Left ventricle myocardium inferior (tissue), 1 donor: Measurements from ENCODE around the gene XPO6. TPM values are rescaled to one million over a fixed set of nuclear protein-coding genes. Genes with fewer than 3 reads are reported as not detected.

ENCODE experiments used
- DNase-seq: peaks from one replicate; pipeline ENCODE4 v3.0.0-alpha.2; 2020
- H3K27ac ChIP-seq: fragments of 200-600 bp; replicated peaks from 2 replicates; pipeline ENCODE4 v1.8.0; 2021
- H3K27me3 ChIP-seq: fragments of 200-600 bp; 2 replicates; pipeline ENCODE4 v1.8.0; 2021; ENCODE audit warnings: low read depth
- H3K36me3 ChIP-seq: fragments of 200-600 bp; 2 replicates; pipeline ENCODE4 v1.8.0; 2021
- H3K4me1 ChIP-seq: fragments of 200-600 bp; 2 replicates; pipeline ENCODE4 v1.8.0; 2021
- H3K4me3 ChIP-seq: fragments of 200-600 bp; 2 replicates; pipeline ENCODE4 v1.8.0; 2021; ENCODE audit warnings: mild to moderate bottlenecking, moderate library complexity
- H3K9me3 ChIP-seq: fragments of 200-600 bp; replicated peaks from 2 replicates; pipeline ENCODE4 v1.8.0; 2021
- CTCF ChIP-seq: fragments of 200-600 bp; IDR thresholded peaks from 2 replicates; pipeline ENCODE4 v1.8.0; 2021; ENCODE audit warnings: antibody characterized with exemption, mild to moderate bottlenecking, borderline replicate concordance
- intact Hi-C: fragments of 100-400 bp; cut with micrococcal nuclease; formaldehyde crosslinking; loops from one replicate; pipeline ENCODE4 v1.11.0; 2022
- total RNA-seq: library from RNA; stranded (reverse); fragmentation: NEBNext Ultra II Directional; extraction: Animal tissue kit (Norgen Biotek cat#: 25700); gene quantifications from one replicate; pipeline ENCODE4 v1.2.1, GENCODE V29; 2021
- donor health status: DM: no; HTN: yes; CAD: no; lungs with severe emphysema.

Gene XPO6
- total RNA-seq, 1 donor from 2014 or later, result 26.4 TPM

GRCh38 chr16:28205117-28205899 is 6.5 kb downstream of the XPO6 start:
- Histone ChIP-seq H3K27ac (no peak overlapping the region), H3K36me3 (peaks cover 68% of the 10 kb centered on the region), H3K4me3 (no peak overlapping the region), H3K4me1 (peaks cover 23% of the 10 kb centered on the region), H3K9me3 (no peaks in the 10 kb centered on the region), H3K27me3 (no peaks in the 10 kb centered on the region)
- intact Hi-C loops, result no loop called here
- DNase-seq, result no peak
- TF ChIP-seq CTCF, result no peak

- DNase-seq, result no peak
- Histone ChIP-seq H3K27ac (no peak overlapping the region), H3K27me3 (no peaks in the 10 kb centered on the region), H3K4me1 (peaks cover 16% of the 10 kb centered on the region), H3K4me3 (no peak overlapping the region), H3K9me3 (no peaks in the 10 kb centered on the region), H3K36me3 (peaks cover 64% of the 10 kb centered on the region)
- no peak for TF ChIP-seq CTCF
- intact Hi-C loops, result no loop called here
Observed at GRCh38 chr16:28204622-28205021, 7.1 kb downstream of the XPO6 start.

GRCh38 chr16:28204204-28204603 is 7.6 kb downstream of the XPO6 start:
- H3K27ac ChIP-seq, result no peak overlapping the region
- TF ChIP-seq CTCF, result no peak
- H3K4me3 ChIP-seq, result no peak overlapping the region
- peaks cover 64% of the 10 kb centered on the region for H3K36me3 ChIP-seq
- DNase-seq, result no peak
- H3K9me3 ChIP-seq, result no peaks in the 10 kb centered on the region
- no peaks in the 10 kb centered on the region for H3K27me3 ChIP-seq
- intact Hi-C loops, result no loop called here
- H3K4me1 ChIP-seq, result peaks cover 15% of the 10 kb centered on the region

- Histone ChIP-seq H3K9me3 (no peaks in the 10 kb centered on the region), H3K27ac (no peak overlapping the region), H3K27me3 (no peaks in the 10 kb centered on the region), H3K36me3 (peaks cover 55% of the 10 kb centered on the region), H3K4me1 (peaks cover 15% of the 10 kb centered on the region), H3K4me3 (no peak overlapping the region)
- TF ChIP-seq CTCF, result no peak
- intact Hi-C loops, result no loop called here
- no peak for DNase-seq
Observed at GRCh38 chr16:28202147-28202746, 9.5 kb downstream of the XPO6 start.

- DNase-seq, result no peak
- H3K36me3 ChIP-seq, result peaks cover 48% of the 10 kb centered on the region
- intact Hi-C loops, result no loop called here
- peaks cover 15% of the 10 kb centered on the region for H3K4me1 ChIP-seq
- no peak overlapping the region for H3K27ac ChIP-seq
- no peak overlapping the region for H3K4me3 ChIP-seq
- no peaks in the 10 kb centered on the region for H3K9me3 ChIP-seq
- TF ChIP-seq CTCF, result no peak
- H3K27me3 ChIP-seq, result no peaks in the 10 kb centered on the region
Observed at GRCh38 chr16:28200661-28201060, 11.1 kb downstream of the XPO6 start.
